Ovary (tissue), 9 donors: ENCODE measurements around the gene KIAA1614. TPM values are rescaled to one million over a fixed set of nuclear protein-coding genes. Genes with fewer than 3 reads are reported as not detected.

Experiments
- DNase-seq, 5 donors: peaks; one replicate each; pipeline ENCODE4 v3.0.0-alpha.2; 2019 to 2020
- H3K27ac ChIP-seq, 2 donors: fragments of 200-600 bp; one replicate each; pipeline versions ENCODE4 v1.5.1 to v1.8.0; 2019 to 2022
- H3K27me3 ChIP-seq: fragments of 200-600 bp; one replicate; pipeline ENCODE4 v1.8.0; 2022
- H3K36me3 ChIP-seq: fragments of 200-600 bp; sonication (generic); one replicate; pipeline ENCODE4 v1.5.1; 2019
- H3K4me1 ChIP-seq: one replicate; pipeline ENCODE4 v1.8.1; 2013; ENCODE audit warnings: mild to moderate bottlenecking, moderate library complexity; ENCODE audit not compliant: insufficient read depth
- H3K4me3 ChIP-seq: fragments of 200-600 bp; sonication (generic); one replicate; pipeline ENCODE4 v1.5.1; 2017
- H3K9me3 ChIP-seq, 2 donors: fragments of 200-600 bp in 1 of 2; sonication (generic) in 1 of 2; one replicate each; pipeline versions ENCODE4 v1.5.1 to v1.8.1; 2013 to 2019; ENCODE audit warnings: mild to moderate bottlenecking in 1 of 2, moderate library complexity in 1 of 2
- CTCF ChIP-seq, 3 donors: fragments of 450-650 bp in 2 of 3; fragments of 200-600 bp in 1 of 3; IDR thresholded peaks; one replicate each; pipeline versions ENCODE4 v1.5.1 to v1.8.0; 2016 to 2022; ENCODE audit warnings: antibody characterized with exemption in 3 of 3, mild to moderate bottlenecking in 1 of 3
- EP300 ChIP-seq: sonication (generic); formaldehyde crosslinking; IDR thresholded peaks from one replicate; pipeline ENCODE4 v1.6.1; 2017; ENCODE audit warnings: antibody characterized with exemption
- POLR2A ChIP-seq: fragments of 450-650 bp; IDR thresholded peaks from one replicate; pipeline ENCODE4 v1.6.1; 2017; ENCODE audit warnings: antibody characterized with exemption, mild to moderate bottlenecking, moderate library complexity
- WGBS, 3 donors: extraction: QIAGEN DNeasy Blood & Tissue Kit in 1 of 3; methylation state at CpG; one replicate each; pipeline versions ENCODE4 v1.1.5 to v1.1.7; 2013 to 2017; 5-methylcytosine and 5-hydroxymethylcytosine counted together
- intact Hi-C, 4 donors: fragments of 100-400 bp; cut with DNase I; formaldehyde crosslinking; loops; one replicate each; pipeline versions ENCODE4 v1.11.0 to v1.15.1; 2022 to 2023
- polyA plus RNA-seq, 2 donors: library from polyadenylated mRNA; stranded (reverse); fragments of 200-250 nt in 1 of 2; fragments of 350-450 nt in 1 of 2; fragmentation: Illumina TruSeq in 1 of 2; extraction: RNeasy Lipid Tissue Mini Kit (QIAGEN cat#74804) in 1 of 2; gene quantifications; one replicate each; pipeline ENCODE4 v1.2.3, GENCODE V29; 2013 to 2014
- total RNA-seq, 7 donors: library from RNA; depleted of rRNA in 2 of 7; stranded (reverse); fragments of >200 nt in 2 of 7; fragmentation: NEBNext Ultra II Directional in 3 of 7; extraction: Animal tissue kit (Norgen Biotek cat#: 25700) in 3 of 7; gene quantifications; one replicate each; pipeline versions ENCODE4 v1.1.0 to v1.2.4, GENCODE V29; 2016 to 2023
- donor health status: DM: no; HTN: no; CAD: no; lungs with moderate emphysema.
- donor health status: DM: no; HTN: no; CAD: no.
- donor health status: Bipolar disorder and iron deficiency.
- donor health status: DM: yes; HTN: yes; CAD: no.
- donor health status: DM: no; HTN: no; CAD: no.
- donor health status: DM: yes; HTN: yes; CAD: no.

KIAA1614 gene
- total and polyA plus RNA-seq, 9 donors = 1.1 to 15.1 (median 10.5) TPM

GRCh38 chr1:180930687-180931086, 18.0 kb downstream of the KIAA1614 start:
- no peak overlapping the region for H3K4me3 ChIP-seq
- no peak for DNase-seq
- WGBS, 3 donors = 96 to 99% (median 96%) methylated on average over 5 of the region's 5 CpGs
- no peak overlapping the region for H3K27ac ChIP-seq
- H3K36me3 ChIP-seq = no peaks in the 10 kb centered on the region
- TF ChIP-seq EP300 = no peak
- TF ChIP-seq POLR2A = no peak
- no peak for TF ChIP-seq CTCF (IDR thresholded peaks at IDR 0.05)
- H3K9me3 ChIP-seq = no peaks in the 10 kb centered on the region
- no peaks in the 10 kb centered on the region for H3K27me3 ChIP-seq
- H3K4me1 ChIP-seq = peaks cover 29% of the 10 kb centered on the region
- intact Hi-C loops = no loop called here

- TF ChIP-seq POLR2A = no peak
- no peaks in the 10 kb centered on the region for H3K36me3 ChIP-seq
- 84 to 96% (median 91%) methylated on average over 4 of the region's 4 CpGs for WGBS, 3 donors
- H3K27me3 ChIP-seq = no peaks in the 10 kb centered on the region
- peaks cover 28% of the 10 kb centered on the region for H3K4me1 ChIP-seq
- no peak overlapping the region for H3K27ac ChIP-seq
- H3K4me3 ChIP-seq = no peak overlapping the region
- intact Hi-C loops = no loop called here
- H3K9me3 ChIP-seq = no peaks in the 10 kb centered on the region
- no peak for DNase-seq
Observed at GRCh38 chr1:180931529-180931928, 18.8 kb downstream of the KIAA1614 start.

GRCh38 chr1:180932378-180932777, 19.7 kb downstream of the KIAA1614 start:
- Histone ChIP-seq H3K4me1 (peaks cover 23% of the 10 kb centered on the region), H3K36me3 (no peaks in the 10 kb centered on the region), H3K27ac (no peak overlapping the region), H3K4me3 (no peak overlapping the region), H3K9me3 (no peaks in the 10 kb centered on the region), H3K27me3 (no peaks in the 10 kb centered on the region)
- no peak for DNase-seq
- WGBS, 3 donors = 80 to 95% (median 81%) methylated on average over 4 of the region's 4 CpGs
- TF ChIP-seq POLR2A (no peak), EP300 (no peak), CTCF (IDR thresholded peaks at IDR 0.05) (no peak)
- intact Hi-C loops = no loop called here

- Histone ChIP-seq H3K9me3 (no peaks in the 10 kb centered on the region), H3K4me3 (no peak overlapping the region), H3K36me3 (no peaks in the 10 kb centered on the region), H3K4me1 (peaks cover 17% of the 10 kb centered on the region), H3K27me3 (no peaks in the 10 kb centered on the region), H3K27ac (no peak overlapping the region)
- TF ChIP-seq EP300 (no peak), CTCF (IDR thresholded peaks at IDR 0.05) (no peak), POLR2A (no peak)
- intact Hi-C loops = no loop called here
- DNase-seq = no peak
Observed at GRCh38 chr1:180933141-180933540, 20.4 kb downstream of the KIAA1614 start.

GRCh38 chr1:180934563-180934962, 21.9 kb downstream of the KIAA1614 start:
- Histone ChIP-seq H3K27me3 (no peaks in the 10 kb centered on the region), H3K27ac (no peak overlapping the region), H3K9me3 (no peaks in the 10 kb centered on the region), H3K36me3 (no peaks in the 10 kb centered on the region), H3K4me1 (peaks cover 4% of the 10 kb centered on the region), H3K4me3 (no peak overlapping the region)
- intact Hi-C loops = no loop called here
- TF ChIP-seq EP300 (no peak), CTCF (IDR thresholded peaks at IDR 0.05) (no peak), POLR2A (no peak)
- 38 to 73% (median 48%) methylated on average over 7 of the region's 7 CpGs for WGBS, 3 donors
- DNase-seq = no peak
